GM21528 (cell line): ENCODE data around the gene RNF6.

Experiments used
- ATAC-seq: cut with Tn5 transposase; IDR thresholded peaks from one replicate; pipeline ENCODE4 v1.9.1; 2021; ENCODE audit warnings: mild to moderate bottlenecking, moderate library complexity; ENCODE audit not compliant: unreplicated experiment, low FRiP score

RNF6 gene

DNA sequence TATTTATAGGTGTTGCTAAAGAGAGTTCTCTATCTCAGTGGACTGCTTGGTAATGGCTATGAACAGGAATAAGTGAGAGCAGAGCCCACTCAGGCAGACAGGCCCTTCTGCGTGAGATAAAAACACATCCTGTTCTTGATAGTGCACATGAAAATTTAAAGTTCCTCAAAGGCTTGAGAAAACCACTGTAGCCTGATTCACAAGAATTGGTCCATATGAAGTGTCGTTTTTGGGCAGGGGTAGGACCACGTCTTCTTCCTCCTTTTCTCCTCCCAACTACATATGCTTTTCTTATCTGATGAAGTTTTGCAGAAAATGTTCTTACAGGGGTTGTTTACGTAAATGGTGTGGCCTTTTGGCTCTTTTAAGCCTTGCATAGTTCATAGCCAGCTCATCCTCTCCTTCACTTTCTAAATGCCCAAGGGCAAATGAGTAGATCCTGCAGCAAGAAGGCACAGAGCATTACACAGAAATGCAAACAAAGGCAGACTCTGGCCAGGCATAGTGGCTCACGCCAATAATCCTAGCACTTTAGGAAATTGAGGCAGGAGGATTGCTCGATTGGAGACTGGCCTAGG lies 53.8 kb downstream of the RNF6 start:
- no peak for ATAC-seq

DNA sequence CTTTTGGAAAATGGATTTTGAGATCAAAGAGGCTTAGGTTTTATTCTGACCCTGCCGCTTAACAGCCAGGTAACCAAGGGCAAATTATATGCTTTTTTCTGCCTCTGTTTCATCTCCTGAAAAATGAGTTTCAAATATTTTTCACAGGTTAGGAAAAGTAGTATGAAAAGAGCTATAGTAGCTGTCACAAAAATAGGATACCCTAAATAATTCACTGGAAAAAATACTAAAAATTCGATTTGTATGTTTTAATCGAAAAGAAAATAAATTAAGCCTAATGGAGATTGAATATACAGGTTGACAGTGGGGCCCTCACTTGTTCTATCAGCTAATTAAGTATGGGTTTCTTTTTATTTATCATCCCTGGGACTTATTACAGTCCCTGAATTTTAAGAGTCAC lies 58.3 kb downstream of the RNF6 start:
- ATAC-seq: no peak
